ENCODE data around the gene ANAPC2. TPM values are rescaled to one million over a fixed set of nuclear protein-coding genes. Genes with fewer than 3 reads are reported as not detected.

The ANAPC2 gene
- total RNA-seq, 2 donors from 2014 or later: 75.5 to 98.1 TPM

GRCh38 chr9:137186385-137186784 is 2.0 kb downstream of the ANAPC2 start:
- H3K36me3 Mint-ChIP-seq: peaks cover 6% of the 10 kb centered on the region
- H3K4me1 Mint-ChIP-seq (ENCODE audit: low read depth in 2 of 2): peaks cover 20 to 28% of the 10 kb centered on the region in 2 donors
- ATAC-seq (no peak), DNase-seq (ENCODE audit: low spot score) (no peak)
- H3K9me3 Mint-ChIP-seq: no peaks in the 10 kb centered on the region
- peak overlapping the region; percentile 96 for H3K4me3 Mint-ChIP-seq
- H3K27ac Mint-ChIP-seq: no peak overlapping the region
- no peaks in the 10 kb centered on the region for H3K27me3 Mint-ChIP-seq

GRCh38 chr9:137185921-137186320 is 2.4 kb downstream of the ANAPC2 start:
- Mint-ChIP-seq H3K9me3 (no peaks in the 10 kb centered on the region), H3K27ac (no peak overlapping the region), H3K36me3 (peaks cover 6% of the 10 kb centered on the region), H3K4me1 (ENCODE audit: low read depth in 2 of 2) (peaks cover 19 to 26% of the 10 kb centered on the region in 2 donors), H3K4me3 (no peak overlapping the region), H3K27me3 (no peaks in the 10 kb centered on the region)
- no peak for ATAC-seq
- DNase-seq (ENCODE audit: low spot score): no peak

- H3K4me3 Mint-ChIP-seq: no peak overlapping the region
- H3K9me3 Mint-ChIP-seq: no peaks in the 10 kb centered on the region
- ATAC-seq: no peak
- no peaks in the 10 kb centered on the region for H3K27me3 Mint-ChIP-seq
- DNase-seq (ENCODE audit: low spot score): no peak
- H3K4me1 Mint-ChIP-seq (ENCODE audit: low read depth in 2 of 2): peaks cover 13 to 23% of the 10 kb centered on the region in 2 donors
- no peak overlapping the region for H3K27ac Mint-ChIP-seq
- peaks cover 6% of the 10 kb centered on the region for H3K36me3 Mint-ChIP-seq
Observed at GRCh38 chr9:137184881-137185660, 3.3 kb downstream of the ANAPC2 start.

- H3K4me1 Mint-ChIP-seq (ENCODE audit: low read depth in 2 of 2): peaks cover 13 to 22% of the 10 kb centered on the region in 2 donors
- no peak overlapping the region for H3K27ac Mint-ChIP-seq
- H3K4me3 Mint-ChIP-seq: no peak overlapping the region
- DNase-seq (ENCODE audit: low spot score) (no peak), ATAC-seq (no peak)
- no peaks in the 10 kb centered on the region for H3K9me3 Mint-ChIP-seq
- H3K27me3 Mint-ChIP-seq: no peaks in the 10 kb centered on the region
- H3K36me3 Mint-ChIP-seq: peaks cover 6% of the 10 kb centered on the region
Observed at GRCh38 chr9:137183980-137184595, 4.3 kb downstream of the ANAPC2 start.

GRCh38 chr9:137182836-137183235 is 5.5 kb downstream of the ANAPC2 start:
- ATAC-seq (no peak), DNase-seq (ENCODE audit: low spot score) (no peak)
- Mint-ChIP-seq H3K9me3 (no peaks in the 10 kb centered on the region), H3K4me1 (ENCODE audit: low read depth in 2 of 2) (peaks cover 13 to 20% of the 10 kb centered on the region in 2 donors), H3K27me3 (no peaks in the 10 kb centered on the region), H3K27ac (no peak overlapping the region), H3K36me3 (peaks cover 6% of the 10 kb centered on the region), H3K4me3 (no peak overlapping the region)

- no peak overlapping the region for H3K27ac Mint-ChIP-seq
Observed at GRCh38 chr9:137181680-137182079, 6.7 kb downstream of the ANAPC2 start.

GRCh38 chr9:137180491-137180890 is 7.9 kb downstream of the ANAPC2 start:
- Mint-ChIP-seq H3K27me3 (no peaks in the 10 kb centered on the region), H3K36me3 (peaks cover 6% of the 10 kb centered on the region), H3K27ac (no peak overlapping the region), H3K4me1 (ENCODE audit: low read depth in 2 of 2) (peaks cover 7 to 15% of the 10 kb centered on the region in 2 donors), H3K9me3 (no peaks in the 10 kb centered on the region), H3K4me3 (no peak overlapping the region)
- DNase-seq (ENCODE audit: low spot score) (no peak), ATAC-seq (no peak)

More at GRCh38 chr9:137181680-137182079, 6.7 kb downstream of the ANAPC2 start:
- H3K4me3 Mint-ChIP-seq: no peak overlapping the region
- peaks cover 6% of the 10 kb centered on the region for H3K36me3 Mint-ChIP-seq
- ATAC-seq (peak in 1 of 2 donors; percentile 6), DNase-seq (ENCODE audit: low spot score) (no peak)
- H3K9me3 Mint-ChIP-seq: no peaks in the 10 kb centered on the region
- peaks cover 7 to 15% of the 10 kb centered on the region in 2 donors for H3K4me1 Mint-ChIP-seq (ENCODE audit: low read depth in 2 of 2)
- no peaks in the 10 kb centered on the region for H3K27me3 Mint-ChIP-seq

GRCh38 chr9:137179761-137180160 is 8.6 kb downstream of the ANAPC2 start:
- DNase-seq (ENCODE audit: low spot score) (no peak), ATAC-seq (no peak)
- H3K9me3 Mint-ChIP-seq: no peaks in the 10 kb centered on the region
- H3K36me3 Mint-ChIP-seq: peaks cover 6% of the 10 kb centered on the region
- H3K27me3 Mint-ChIP-seq: no peaks in the 10 kb centered on the region
- H3K4me1 Mint-ChIP-seq (ENCODE audit: low read depth in 2 of 2): peaks cover 7 to 15% of the 10 kb centered on the region in 2 donors
- H3K4me3 Mint-ChIP-seq: no peak overlapping the region
- no peak overlapping the region for H3K27ac Mint-ChIP-seq

GRCh38 chr9:137178939-137179630 is 9.3 kb downstream of the ANAPC2 start:
- Mint-ChIP-seq H3K4me1 (ENCODE audit: low read depth in 2 of 2) (peaks cover 2 to 11% of the 10 kb centered on the region in 2 donors), H3K36me3 (peaks cover 3% of the 10 kb centered on the region), H3K27ac (no peak overlapping the region), H3K27me3 (no peaks in the 10 kb centered on the region), H3K9me3 (no peaks in the 10 kb centered on the region), H3K4me3 (no peak overlapping the region)
- no peak for DNase-seq (ENCODE audit: low spot score)
- no peak for ATAC-seq

- no peak for ATAC-seq
- no peaks in the 10 kb centered on the region for H3K36me3 Mint-ChIP-seq
- no peak overlapping the region for H3K27ac Mint-ChIP-seq
Observed at GRCh38 chr9:137178201-137178938, 10.0 kb downstream of the ANAPC2 start.

GRCh38 chr9:137176302-137177182 is 11.8 kb downstream of the ANAPC2 start:
- ATAC-seq (no peak), DNase-seq (ENCODE audit: low spot score) (no peak)
- H3K9me3 Mint-ChIP-seq: no peaks in the 10 kb centered on the region
- no peaks in the 10 kb centered on the region for H3K36me3 Mint-ChIP-seq
- H3K27ac Mint-ChIP-seq: no peak overlapping the region
- H3K27me3 Mint-ChIP-seq: peaks cover 0 to under 1% of the 10 kb centered on the region in 2 donors
- H3K4me1 Mint-ChIP-seq (ENCODE audit: low read depth in 2 of 2): peaks cover 0 to 6% of the 10 kb centered on the region in 2 donors
- no peak overlapping the region for H3K4me3 Mint-ChIP-seq

More at GRCh38 chr9:137178201-137178938, 10.0 kb downstream of the ANAPC2 start:
- Mint-ChIP-seq H3K4me3 (no peak overlapping the region), H3K9me3 (no peaks in the 10 kb centered on the region), H3K27me3 (no peaks in the 10 kb centered on the region), H3K4me1 (ENCODE audit: low read depth in 2 of 2) (peaks cover 0 to 10% of the 10 kb centered on the region in 2 donors)
- DNase-seq (ENCODE audit: low spot score): no peak

- no peak for ATAC-seq
- Mint-ChIP-seq H3K27ac (no peak overlapping the region), H3K36me3 (no peaks in the 10 kb centered on the region), H3K4me3 (no peak overlapping the region), H3K9me3 (no peaks in the 10 kb centered on the region), H3K4me1 (ENCODE audit: low read depth in 2 of 2) (peaks cover 0 to 6% of the 10 kb centered on the region in 2 donors), H3K27me3 (peaks cover 0 to 3% of the 10 kb centered on the region in 2 donors)
- DNase-seq (ENCODE audit: low spot score): no peak
Observed at GRCh38 chr9:137175345-137175961, 12.9 kb downstream of the ANAPC2 start.

Measured in natural killer cell treated with Interleukin-12 subunit alpha and Interleukin-12 subunit beta and Interleukin-15 and Interleukin-18, amount 100 ng/mL, for 72 hours (primary cell).